ENCODE measurements around the gene SPACA4. TPM values are rescaled to one million over a fixed set of nuclear protein-coding genes. Genes with fewer than 3 reads are reported as not detected.

SPACA4 gene
- total RNA-seq, 1 experiment from 2014 or later, result not detected

- Histone ChIP-seq H3T11ph (ENCODE audit: low read length) (no peak overlapping the region), H3K23me2 (ENCODE audit: insufficient read length, low read depth, low read length, poor library complexity, severe bottlenecking) (no peaks in the 10 kb centered on the region), H3K4me2 (ENCODE audit: insufficient read depth, insufficient read length, low read length) (no peak overlapping the region), H2AFZ (ENCODE audit: low read length) (no peak overlapping the region), H3K4me1 (ENCODE audit: insufficient read depth, low read length) (no peaks in the 10 kb centered on the region), H3K14ac (ENCODE audit: insufficient read depth, low read length) (no peak overlapping the region), H3K56ac (ENCODE audit: insufficient read length, low read depth, low read length) (no peak overlapping the region), H3K27ac (ENCODE audit: insufficient read length, low read depth, low read length) (no peak overlapping the region), H2BK15ac (ENCODE audit: low read depth, low read length) (no peak overlapping the region), H2BK20ac (ENCODE audit: low read depth, low read length, poor library complexity, severe bottlenecking) (no peak overlapping the region), H3K9me3 (ENCODE audit: control insufficient read depth, low read depth, low read length) (no peaks in the 10 kb centered on the region), H3K23ac (ENCODE audit: insufficient read length, low read depth, low read length) (no peak overlapping the region), H4K5ac (ENCODE audit: insufficient read length, low read depth, low read length) (no peak overlapping the region), H2BK5ac (ENCODE audit: insufficient read length, low read length) (no peak overlapping the region), H4K20me1 (ENCODE audit: control insufficient read depth, insufficient read depth, insufficient read length) (no peaks in the 10 kb centered on the region), H3K4ac (ENCODE audit: low read depth, low read length) (no peak overlapping the region), H3K18ac (ENCODE audit: insufficient read length, low read depth, low read length) (no peak overlapping the region), H2BK12ac (ENCODE audit: insufficient read length, low read depth, low read length) (no peak overlapping the region), H2AK5ac (ENCODE audit: insufficient read length, low read length) (no peak overlapping the region), H3K27me3 (ENCODE audit: insufficient read depth, low read length) (no peaks in the 10 kb centered on the region), H3K79me2 (ENCODE audit: insufficient read depth, low read length) (no peaks in the 10 kb centered on the region), H4K8ac (replicated peaks; ENCODE audit: insufficient read length, low read depth, low read length) (no peak overlapping the region), H2BK120ac (ENCODE audit: low read depth, low read length, poor library complexity, severe bottlenecking) (no peak overlapping the region), H4K91ac (ENCODE audit: insufficient read length, low read depth, low read length) (no peak overlapping the region), H3K9ac (ENCODE audit: extremely low read depth, insufficient read length, low read length) (no peak overlapping the region), H3K79me1 (ENCODE audit: insufficient read depth, low read depth, low read length, poor library complexity, severe bottlenecking) (no peaks in the 10 kb centered on the region)
- no peak for DNase-seq
- Mint-ChIP-seq H3K4me3 (no peak overlapping the region), H3K36me3 (ENCODE audit: insufficient read depth in 1 of 3, low read depth in 3 of 3) (no peaks in the 10 kb centered on the region), H3K27me3 (ENCODE audit: low read depth) (no peaks in the 10 kb centered on the region; the same call in 1 of the 2 replicates), H3K27ac (no peak overlapping the region), H3K4me1 (peaks cover 4 to 6% of the 10 kb centered on the region in 2 experiments), H3K9me3 (no peaks in the 10 kb centered on the region)
- no CpG with 5 or more reads among the region's 3 CpGs for WGBS (ENCODE audit: extremely low coverage, insufficient read length, low lambda C conversion rate)
- no peak for TF ChIP-seq CTCF (conservative IDR thresholded peaks at IDR 0.05)
Measured at GRCh38 chr19:48578891-48579290, 27.7 kb upstream of the SPACA4 start.
